GM03348 (cell line): Measurements from ENCODE around the gene FBLIM1.

Experiments
- DNase-seq: peaks from one replicate; pipeline ENCODE4 v3.0.0; 2012; ENCODE audit warnings: low spot score

Gene FBLIM1

DNA sequence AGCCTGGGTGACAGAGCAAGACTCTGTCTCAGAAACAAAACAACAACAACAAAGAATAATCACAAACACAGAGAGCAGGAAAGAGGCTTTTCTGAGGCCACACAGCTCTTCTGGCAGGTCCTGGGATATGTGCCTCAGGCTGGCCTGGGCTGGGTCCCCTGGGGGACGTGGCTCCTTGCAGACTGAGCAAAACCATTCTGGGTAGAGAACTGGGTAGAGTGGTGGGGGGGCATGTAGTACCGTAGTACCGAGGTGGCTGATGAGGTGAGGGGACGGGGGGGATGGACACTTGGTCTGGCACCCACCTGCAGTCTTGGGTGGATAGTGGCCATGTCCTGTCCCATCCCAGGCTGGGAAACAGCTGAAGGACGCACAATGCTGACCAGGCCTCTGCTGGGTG is 10.3 kb upstream of the FBLIM1 start:
- no peak for DNase-seq

DNA sequence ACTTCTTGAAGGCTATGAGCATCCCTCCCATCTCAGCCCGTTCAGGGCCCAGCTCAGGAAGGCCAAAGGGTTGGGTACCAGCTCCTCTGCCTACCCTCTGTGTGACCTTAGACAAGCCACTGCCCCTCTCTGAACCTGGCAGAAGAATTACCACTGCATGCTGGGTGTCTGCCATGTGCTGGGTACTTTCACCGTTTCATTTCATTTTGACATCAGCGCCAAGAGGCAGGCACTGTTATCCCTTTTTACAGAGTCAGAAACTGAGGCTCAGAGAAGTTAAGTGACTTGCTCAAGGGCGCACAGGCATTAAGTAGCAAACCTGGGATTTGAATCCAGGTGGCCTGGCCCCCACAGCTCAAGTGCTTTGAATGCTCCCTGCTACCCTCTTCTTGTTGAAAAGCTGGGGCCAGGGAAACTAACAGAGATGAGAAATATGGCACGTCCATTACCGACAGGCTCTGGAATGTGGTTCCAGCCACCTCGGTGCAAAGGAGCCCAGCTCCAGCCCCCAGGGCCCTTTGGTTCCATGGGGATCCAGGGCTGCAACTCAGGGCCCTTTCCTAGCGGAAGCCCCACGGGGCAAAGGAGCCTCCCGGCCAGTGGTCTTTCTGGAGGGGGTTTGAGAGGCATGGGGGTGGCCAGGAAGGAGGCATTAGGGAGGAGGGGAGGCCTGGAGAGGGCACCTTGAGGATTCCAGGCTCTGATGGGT is 9.8 kb upstream of the FBLIM1 start:
- DNase-seq, result no peak

DNA sequence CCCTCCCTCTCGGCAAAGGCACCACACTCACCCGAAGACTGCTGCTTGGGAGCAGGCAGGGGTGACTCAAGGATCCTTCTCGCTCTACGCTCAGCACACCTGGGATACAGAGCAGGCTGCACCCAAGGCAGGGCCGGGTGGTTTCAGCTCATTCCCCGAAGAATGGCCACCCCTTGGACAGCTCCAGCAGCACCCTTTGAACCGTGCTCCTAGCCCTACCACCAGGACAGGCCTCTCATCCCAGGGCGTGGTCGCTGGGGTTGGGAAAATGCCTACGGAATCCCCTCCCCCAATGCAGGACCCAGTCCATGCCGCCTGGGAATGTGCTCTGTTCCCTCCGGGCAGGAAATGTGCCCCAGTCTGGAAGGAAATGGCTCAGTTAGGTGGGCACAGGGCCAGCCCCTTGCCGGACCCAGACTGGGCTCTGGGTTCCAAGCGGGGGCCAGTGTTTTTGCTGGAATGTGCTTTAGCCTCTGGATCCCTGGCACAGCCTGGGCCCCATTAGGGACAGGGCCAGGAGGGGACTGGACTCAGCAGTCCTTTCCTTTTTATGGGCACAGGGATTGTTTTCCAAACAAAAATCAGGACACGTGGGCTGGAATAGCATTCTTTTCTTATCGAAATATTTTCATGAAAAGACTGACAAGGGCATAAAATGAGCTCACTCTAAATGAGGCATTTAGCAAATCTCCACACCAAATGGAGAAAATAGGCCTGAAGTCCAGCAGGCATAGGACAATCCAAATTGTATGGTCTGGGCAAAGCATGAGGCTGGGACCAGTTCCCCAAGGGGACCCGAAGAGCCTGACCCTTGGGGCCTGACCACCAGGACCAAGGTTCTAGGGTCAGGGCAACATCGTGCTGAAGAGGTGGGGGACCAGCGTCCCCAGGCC is 8.9 kb upstream of the FBLIM1 start:
- peak; percentile 39 for DNase-seq

DNA sequence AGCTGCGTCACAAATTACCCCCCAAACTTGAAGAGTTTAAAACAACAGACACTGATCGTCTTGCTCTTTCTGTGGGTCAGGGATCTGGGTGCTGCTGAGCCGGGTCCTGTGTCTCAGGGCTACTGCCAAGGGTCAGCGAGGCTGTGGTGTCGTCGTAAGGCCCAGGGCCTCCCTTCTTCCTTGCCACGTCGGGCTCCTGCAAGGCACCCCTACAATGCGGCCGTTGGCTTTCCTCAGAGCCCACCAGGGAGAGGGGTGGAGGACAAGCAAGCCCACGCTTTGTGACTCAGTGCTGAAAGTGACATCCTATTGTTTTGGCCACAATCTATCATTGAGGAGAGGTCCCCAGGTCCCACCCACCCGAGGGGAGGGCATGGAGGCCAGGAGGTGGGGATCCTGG is 7.7 kb upstream of the FBLIM1 start:
- DNase-seq, result no peak

DNA sequence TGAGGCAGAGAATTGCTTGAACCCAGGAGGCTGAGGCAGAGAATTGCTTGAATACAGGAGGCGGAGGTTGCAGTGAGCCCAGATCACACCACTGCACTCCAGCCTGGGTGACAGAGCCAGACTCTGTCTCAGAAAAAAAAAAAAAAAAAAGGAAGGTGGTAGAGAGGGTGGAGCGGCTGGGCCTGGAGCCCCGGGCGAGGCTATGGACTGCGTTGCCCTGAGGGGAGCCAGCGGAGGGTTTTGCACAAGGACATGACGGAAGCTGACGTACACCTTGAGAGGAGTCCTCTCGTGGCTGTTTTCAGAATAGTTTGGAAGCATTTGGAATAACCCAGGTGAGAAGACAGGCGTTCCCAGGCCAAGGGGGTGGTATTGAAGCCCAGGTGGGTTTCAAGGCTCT is 6.9 kb upstream of the FBLIM1 start:
- no peak for DNase-seq

DNA sequence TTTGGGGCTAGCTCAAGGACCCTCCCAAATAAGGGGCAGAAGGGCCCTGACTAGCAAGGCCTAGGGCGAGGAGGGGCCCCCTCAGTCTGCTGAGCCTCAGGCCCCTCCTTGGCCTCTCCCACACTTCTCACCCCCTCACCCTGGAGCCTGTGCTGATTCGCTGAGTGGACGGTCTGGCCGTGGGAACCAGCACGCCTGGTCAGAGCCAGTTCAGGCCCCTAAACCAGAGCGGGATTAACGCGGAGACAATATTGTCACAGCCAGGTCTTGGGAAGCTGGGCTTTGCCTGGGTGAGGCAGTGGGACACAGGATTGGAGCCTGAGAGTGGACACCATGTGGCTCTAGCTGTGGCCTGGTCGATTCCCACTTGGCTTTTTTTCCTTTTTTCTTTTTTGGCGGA is 4.8 kb upstream of the FBLIM1 start:
- no peak for DNase-seq

DNA sequence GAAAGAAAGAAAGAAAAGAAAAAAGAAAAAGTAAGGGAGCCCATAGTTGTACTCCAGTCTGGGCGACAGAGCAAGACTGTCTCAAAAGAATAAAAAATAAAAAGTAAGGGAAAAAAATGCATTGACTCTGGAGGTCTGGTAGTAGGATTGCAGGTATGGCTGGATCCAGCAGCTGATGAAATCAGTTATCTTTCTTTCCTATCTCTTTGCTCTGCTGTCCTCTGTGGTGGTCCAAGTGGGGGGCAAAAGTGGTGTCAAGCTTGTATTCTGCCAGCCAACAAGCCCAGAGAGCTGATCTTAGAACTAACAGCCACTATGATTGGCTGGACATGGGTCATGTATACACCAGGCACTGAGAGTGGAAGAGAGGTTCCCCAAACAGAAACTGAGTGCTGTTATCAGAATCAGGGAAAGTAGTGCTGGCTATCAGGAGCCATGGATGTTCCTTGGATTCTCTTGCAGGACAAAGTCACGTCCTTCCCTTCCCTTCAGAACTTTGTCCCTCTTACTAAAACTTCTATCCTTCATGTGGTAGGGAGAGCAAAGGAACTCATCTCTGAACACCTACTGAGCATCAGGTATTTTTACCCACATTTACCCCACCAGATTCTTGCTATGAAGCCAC is 3.5 kb upstream of the FBLIM1 start:
- DNase-seq, result no peak

DNA sequence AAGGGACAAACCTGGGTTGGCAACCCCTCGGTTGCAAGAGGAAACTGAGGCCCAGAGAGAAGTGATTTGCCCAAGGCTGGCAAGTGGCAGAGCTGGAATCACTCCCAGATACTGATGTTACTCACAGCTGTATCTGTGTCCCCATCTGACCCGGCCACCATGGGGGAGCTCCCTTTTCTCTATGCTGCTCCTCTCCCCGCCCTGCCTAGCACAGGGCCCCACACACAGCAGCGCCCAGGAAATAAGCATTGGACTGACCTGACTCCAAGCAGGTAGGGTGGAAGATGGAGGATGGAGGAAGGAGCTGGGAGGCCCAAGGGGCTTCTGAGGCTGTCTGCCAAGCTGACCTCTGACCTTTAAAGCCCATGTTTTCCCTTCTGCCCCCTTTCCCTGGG is 3.0 kb upstream of the FBLIM1 start:
- no peak for DNase-seq

DNA sequence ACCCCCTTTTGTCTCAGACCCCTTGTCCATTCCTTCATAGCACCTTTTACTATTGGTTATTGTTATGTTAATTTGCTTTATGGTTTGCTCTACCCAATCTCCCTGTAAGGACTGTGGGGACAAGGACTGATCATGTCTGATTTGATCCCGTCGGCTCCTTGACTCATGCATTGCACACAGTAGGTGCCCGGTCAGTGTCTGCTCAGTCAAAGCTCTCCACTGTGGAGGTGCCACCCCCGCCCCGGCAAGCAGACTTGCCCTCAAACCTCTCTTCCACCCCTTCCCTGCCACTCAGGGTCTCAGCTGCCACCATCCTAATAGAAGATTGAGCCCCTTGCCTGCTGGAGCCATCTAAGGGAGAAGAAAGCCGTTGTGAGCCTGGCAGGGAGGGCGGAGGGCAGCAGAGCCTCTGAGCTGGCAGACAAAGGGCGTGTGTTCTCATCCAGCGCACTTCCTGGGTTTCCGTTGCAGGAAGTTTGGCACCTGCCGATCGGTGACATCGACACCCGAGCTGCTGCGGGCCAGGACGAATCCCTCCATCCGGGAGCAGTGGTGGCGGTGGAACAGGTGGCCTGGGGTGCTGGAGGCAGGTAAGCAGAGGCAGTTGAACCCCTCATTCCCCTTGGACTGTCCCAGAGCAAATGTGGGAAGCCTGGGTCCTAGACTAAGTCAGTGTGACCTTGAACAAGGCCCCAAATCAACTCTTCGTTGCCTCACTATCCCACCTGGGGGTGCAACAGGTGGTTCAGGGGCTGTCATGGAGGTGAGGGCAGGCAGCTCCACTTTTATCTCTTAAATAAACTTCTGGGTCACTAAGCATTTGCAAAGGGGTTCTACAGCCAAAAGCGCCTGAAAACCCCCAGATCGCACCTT is 2.2 kb upstream of the FBLIM1 start:
- DNase-seq, result no peak

DNA sequence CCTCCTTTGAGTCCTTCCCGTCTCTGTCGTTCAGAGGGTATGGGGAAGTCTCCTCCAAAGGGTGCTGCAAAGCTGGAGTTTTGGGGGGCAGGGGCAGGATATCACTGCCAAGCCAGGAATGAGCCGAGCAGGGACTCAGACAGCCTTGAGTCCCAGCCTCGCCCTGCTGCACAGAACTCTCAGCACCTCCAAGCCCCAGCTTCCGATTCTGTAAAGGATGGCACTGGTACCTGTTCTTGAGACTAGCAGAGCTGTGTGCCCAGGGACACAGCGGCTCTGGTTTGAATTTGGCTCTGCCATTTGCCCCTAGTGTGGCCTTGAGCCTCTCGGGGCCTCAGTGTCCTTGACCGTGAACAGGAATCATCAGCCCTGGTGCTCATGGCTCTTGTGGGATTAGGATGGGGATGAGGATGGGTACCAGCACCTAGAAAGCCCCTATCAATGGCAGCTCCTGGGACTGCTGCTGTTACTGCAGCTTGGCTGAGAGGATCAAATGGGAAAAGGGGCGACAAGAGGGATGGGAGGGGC is 1.5 kb upstream of the FBLIM1 start:
- no peak for DNase-seq

DNA sequence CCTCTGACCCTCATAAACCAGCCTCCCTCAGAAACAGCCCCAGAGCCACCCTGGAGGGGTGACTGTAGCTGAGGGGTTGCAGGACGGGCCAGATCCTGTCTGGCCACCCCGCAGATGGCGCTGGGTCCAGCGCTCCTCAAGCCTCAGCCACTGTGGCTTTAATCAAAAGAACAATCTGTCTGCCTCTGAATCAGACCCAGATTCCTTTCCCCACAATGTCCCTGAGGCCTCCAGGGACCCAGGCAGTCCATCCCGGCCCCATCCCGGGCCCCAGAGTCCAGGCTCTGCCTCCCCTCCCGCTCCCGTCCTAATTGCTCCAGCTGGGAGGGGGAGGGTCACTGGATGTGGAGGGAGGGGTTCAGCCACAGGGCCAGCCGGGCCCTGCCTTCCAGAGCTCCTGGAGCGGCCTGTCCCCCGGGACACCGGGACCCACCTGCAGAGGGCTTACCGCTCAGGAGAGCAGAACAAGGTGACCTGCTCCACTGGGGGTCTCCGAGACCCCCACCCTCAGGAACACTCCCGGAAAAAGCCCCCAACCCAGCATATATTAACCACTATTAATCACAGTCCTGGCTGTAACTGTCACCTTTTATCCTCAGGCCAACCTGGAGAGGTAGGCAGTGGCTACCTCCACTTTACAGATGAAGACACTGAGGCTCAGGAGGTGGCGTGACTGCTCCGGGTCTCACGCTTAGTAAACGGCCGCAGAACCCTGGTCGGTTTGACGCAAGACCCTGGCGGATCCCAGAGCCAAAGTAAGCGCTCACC is 836 bp upstream of the FBLIM1 start:
- DNase-seq, result peak; percentile 51

DNA sequence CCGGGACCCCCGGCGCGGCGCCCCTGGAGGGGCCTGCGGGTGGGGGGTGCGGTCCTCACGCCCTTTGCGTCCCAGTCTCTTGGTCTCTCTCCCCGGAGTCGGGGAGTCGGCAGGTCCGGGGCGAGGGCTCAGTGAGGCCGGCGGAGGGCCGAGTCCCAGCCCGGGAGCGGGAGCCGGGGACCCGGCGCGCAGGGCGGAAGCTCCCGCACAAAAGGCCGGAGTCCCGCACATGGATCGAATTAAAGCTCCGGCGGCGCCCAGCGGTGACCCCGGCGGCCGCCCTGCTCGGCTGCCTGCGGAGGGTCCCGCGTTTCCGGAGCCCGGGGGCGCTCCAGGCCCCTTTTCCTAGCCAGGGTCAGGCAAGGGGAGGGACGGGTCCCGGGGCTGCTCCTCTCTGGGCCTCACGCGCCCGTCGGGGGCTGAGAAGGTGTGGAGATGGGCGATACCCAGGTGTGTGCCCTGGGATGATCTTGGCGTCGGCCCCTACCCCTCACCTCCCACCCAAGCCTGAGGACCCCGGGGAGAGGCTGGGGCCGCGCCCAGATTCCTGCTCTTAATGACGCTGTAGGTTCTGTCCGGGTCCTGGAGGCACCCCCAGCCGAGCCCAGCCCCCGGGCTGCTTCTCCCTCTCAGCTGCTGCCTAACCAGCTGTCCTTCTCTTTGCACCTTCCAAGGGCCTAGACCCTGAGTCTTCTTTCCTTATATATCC is 512 bp downstream of the FBLIM1 start:
- peak; percentile 87 for DNase-seq

DNA sequence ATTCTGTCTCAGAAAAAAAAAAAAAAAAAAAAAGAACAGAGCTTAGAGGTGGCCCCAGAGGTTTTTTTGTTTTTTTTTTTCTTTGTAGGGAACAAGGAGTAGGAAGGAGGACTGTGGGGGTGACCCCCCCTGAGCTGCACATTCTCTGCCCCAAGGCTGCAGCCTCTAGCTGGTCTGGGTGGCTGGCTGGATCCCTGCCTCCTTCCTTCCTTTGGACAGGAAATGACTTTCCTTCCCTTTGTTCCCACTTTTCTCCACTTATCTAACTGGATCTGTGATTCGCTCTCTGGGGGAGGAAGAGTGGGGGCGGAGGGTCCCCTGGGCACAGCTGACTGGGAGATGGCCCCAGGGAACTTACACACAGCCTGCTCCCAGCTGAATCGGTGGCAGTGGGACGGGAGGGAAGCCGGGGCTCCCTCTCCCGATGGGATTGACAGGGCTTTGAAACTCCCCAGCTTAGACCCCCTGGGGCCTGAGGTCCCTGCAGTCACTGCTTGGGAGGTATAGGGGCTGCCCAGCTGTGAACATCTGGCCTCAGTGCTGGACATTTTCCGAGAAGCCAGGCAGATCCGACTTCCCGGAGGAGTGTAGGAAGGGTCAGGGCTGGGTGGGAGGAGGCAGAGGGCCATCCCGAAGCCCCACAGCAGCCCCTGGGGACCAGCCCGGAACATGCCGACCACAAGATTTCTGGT is 2.1 kb downstream of the FBLIM1 start:
- DNase-seq, result peak; percentile 81

DNA sequence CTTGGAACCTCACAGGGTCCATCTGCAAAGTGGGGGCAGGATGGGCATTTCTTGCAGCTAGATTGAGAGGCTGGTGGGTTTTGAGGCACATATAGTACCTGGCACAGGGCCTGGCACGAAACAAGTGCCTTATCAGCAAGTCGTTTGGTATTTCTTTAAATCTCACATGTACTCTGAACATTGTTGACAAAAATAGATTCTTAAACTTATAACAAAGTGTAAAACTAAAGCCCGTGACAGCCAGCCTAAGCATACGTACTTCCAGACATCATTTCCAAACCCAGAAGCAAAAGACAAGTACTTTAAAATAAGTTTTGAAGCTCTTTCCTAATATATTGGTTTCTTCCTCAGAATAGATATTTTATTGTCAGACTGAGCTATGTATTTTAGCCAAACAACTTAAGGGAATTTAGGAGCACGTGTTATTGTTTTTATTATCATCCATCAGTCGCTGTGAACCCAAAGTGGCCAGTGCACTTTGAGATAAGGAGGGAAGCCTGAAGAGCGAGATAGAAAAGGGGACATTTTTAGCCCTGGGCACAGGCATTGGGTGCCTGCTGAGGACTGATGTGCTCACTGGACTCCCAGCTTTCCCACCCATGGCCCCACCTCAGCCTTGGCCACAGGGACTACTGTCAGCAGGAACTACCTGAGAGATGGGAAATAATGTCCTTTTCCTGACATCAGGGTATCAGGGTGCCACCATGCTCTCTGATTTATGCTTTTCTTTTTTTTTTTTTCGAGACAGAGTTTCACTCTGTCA is 3.0 kb downstream of the FBLIM1 start:
- no peak for DNase-seq

DNA sequence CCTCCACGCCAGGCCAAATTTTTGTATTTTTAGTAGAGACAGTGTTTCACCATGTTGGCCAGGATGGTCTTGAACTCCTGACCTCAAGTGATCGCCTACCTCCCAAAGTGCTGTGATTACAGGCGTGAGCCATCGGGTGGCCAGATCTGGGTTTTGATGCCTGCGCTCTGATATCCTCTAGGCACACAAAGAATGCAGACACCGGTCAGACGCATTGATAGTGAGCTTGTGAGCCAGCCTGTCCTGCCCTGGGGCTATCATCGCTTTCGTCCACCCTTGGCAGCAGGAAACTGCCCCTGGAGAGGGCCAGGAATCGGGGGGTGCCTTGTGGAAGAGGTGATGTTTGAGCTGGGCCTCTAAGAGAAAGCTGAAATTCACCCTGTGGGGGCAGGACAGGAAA is 4.0 kb downstream of the FBLIM1 start:
- no peak for DNase-seq

DNA sequence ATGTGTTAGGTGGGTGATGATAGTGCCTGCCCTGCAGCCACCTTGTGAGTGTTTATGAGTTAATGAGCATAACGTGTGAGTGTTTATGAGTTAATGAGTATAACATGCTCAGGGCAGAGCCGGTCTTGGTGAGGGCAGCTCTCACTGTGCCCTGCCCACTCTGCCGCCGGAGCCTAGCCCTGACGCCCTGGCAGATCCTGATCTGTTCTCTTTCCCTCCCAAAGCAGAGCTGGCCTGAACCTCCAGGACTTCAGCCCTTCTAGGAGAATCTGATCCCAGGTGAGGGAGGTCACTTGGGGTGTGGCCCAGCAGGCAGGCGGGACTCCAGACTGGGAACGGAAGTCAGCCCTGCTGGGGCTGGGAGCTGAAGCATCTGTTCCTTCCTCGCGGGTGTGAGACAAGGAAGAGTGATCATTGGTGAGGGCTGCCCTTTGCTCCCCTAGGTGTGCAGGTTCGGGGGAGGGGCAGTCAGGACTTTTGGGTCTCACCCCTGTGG is 5.7 kb downstream of the FBLIM1 start:
- no peak for DNase-seq

DNA sequence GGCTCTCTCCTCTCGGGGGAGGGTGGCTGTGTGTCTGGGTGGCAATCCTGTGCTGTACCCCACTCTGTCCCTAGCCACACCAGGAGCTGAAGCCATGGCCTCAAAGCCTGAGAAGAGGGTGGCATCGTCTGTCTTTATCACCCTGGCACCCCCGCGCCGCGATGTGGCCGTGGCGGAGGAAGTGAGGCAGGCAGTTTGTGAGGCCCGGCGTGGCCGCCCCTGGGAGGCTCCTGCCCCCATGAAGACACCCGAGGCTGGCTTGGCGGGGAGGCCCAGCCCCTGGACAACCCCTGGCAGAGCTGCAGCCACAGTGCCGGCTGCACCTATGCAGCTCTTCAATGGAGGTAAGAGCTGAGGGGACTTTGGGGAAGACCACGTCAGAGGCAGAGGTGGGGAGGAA is 6.3 kb downstream of the FBLIM1 start:
- DNase-seq, result no peak

DNA sequence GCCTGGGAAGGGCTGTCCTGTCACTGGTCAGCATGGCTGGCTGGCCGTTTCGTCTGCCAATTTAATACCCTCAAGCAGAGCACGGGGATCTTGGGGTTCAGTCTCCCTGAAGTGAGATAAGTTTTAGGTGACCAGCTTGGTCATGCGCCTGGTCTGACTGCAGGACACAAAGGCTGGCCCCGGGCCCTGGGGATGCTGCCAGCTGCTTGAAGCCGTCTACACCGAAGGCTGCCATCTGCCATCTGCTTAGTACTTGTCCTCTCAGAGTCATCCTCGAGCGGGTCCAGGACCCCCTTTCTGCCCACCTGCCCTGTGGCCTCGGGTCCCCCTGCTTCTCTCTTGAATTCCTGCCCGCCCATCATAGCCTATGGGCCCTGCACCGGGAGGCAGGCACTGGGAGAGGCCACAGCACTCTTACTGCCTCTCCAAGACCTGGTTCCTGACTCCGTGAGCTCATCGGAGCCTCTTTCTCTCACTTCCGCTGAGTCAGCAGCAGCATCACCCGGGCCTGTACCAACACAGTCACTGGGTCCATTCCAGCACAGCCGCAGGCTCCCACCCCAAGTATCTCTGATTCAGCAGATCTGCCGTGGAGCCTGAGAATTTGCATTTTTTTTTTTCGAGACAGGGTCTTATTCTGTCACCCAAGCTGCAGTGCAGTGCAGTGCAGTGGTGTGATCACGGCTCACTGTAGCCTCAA is 7.0 kb downstream of the FBLIM1 start:
- DNase-seq, result peak; percentile 87
